Measurements from ENCODE around the gene PREX1. TPM values are rescaled to one million over a fixed set of nuclear protein-coding genes. Genes with fewer than 3 reads are reported as not detected.

PREX1 gene
- total RNA-seq, 1 experiment from 2014 or later: 20.0 TPM

GRCh38 chr20:48831718-48832404, 4.1 kb upstream of the PREX1 start:
- Histone ChIP-seq H3K27me3 (ENCODE audit: control insufficient read depth, insufficient read depth, low read length) (no peaks in the 10 kb centered on the region), H3K36me3 (ENCODE audit: control insufficient read depth, insufficient read depth, low read length) (no peaks in the 10 kb centered on the region), H3K4me1 (ENCODE audit: control insufficient read depth, insufficient read depth, low read length) (peaks cover 32% of the 10 kb centered on the region), H3K9me3 (ENCODE audit: control insufficient read depth, insufficient read depth, low read depth, low read length) (no peaks in the 10 kb centered on the region), H3K4me3 (ENCODE audit: low read depth in 2 of 2, low read length in 2 of 2) (no peak overlapping the region), H3K27ac (ENCODE audit: low read length) (peak overlapping the region; percentile 76)
- intact Hi-C loops (cut with micrococcal nuclease; ENCODE audit: unreplicated experiment) (no loop called here), in situ Hi-C loops (cut with HindIII; ENCODE audit: low pct_unique_long_range_greater_than_20kb, low sequenced_read_pairs) (no loop called here)
- TF ChIP-seq REST (IDR thresholded peaks at IDR 0.05; ENCODE audit: insufficient read depth in 1 of 2, low read depth in 2 of 2, low read length in 1 of 2) (no peak), POLR2AphosphoS5 (IDR thresholded peaks at IDR 0.05; ENCODE audit: low read depth, low read length) (no peak), SIN3A (IDR thresholded peaks at IDR 0.05; ENCODE audit: borderline replicate concordance, insufficient read depth, low read depth, low read length) (no peak), TCF7L2 (IDR thresholded peaks at IDR 0.05; ENCODE audit: low read depth, low read length) (no peak)
- TF ChIP-seq, protein P1, sequence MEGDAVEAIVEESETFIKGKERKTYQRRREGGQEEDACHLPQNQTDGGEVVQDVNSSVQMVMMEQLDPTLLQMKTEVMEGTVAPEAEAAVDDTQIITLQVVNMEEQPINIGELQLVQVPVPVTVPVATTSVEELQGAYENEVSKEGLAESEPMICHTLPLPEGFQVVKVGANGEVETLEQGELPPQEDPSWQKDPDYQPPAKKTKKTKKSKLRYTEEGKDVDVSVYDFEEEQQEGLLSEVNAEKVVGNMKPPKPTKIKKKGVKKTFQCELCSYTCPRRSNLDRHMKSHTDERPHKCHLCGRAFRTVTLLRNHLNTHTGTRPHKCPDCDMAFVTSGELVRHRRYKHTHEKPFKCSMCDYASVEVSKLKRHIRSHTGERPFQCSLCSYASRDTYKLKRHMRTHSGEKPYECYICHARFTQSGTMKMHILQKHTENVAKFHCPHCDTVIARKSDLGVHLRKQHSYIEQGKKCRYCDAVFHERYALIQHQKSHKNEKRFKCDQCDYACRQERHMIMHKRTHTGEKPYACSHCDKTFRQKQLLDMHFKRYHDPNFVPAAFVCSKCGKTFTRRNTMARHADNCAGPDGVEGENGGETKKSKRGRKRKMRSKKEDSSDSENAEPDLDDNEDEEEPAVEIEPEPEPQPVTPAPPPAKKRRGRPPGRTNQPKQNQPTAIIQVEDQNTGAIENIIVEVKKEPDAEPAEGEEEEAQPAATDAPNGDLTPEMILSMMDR (IDR thresholded peaks at IDR 0.05): no peak
- DNase-seq (ENCODE audit: low read depth, low spot score): no peak
- CTCF ChIA-PET: no interaction called here
- peak; percentile 59 for ATAC-seq
- BruUV-seq (replicated peaks): no TSS peak
- POLR2A ChIA-PET: no interaction called here

DNA sequence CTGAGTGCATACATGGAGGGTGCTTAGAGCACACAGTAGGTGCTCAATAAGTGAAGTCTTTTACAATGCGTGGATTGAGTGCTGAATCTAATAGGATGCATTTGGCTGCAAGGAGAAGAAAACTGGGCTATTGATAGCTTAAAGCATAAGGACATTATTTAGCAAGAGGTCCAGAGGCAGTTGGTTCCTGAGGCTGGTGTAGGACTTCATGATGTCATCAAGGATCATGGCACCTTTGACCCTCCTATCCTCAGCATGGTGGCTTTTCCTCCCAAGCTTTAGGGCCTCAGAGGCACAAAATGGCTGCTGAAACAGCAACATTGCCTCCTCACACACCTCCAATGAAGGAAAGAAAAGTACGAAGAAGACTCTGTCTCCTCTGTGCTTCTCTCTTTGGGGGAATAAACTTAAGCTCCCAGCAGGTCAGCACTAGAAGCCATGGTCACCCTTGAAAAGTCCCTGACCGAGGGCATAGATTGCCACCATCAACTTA, 3.1 kb upstream of the PREX1 start:
- intact Hi-C loops (cut with micrococcal nuclease; ENCODE audit: unreplicated experiment) (no loop called here), in situ Hi-C loops (cut with HindIII; ENCODE audit: low pct_unique_long_range_greater_than_20kb, low sequenced_read_pairs) (no loop called here)
- DNase-seq (ENCODE audit: low read depth, low spot score) (no peak), ATAC-seq (no peak)
- Histone ChIP-seq H3K9me3 (ENCODE audit: control insufficient read depth, insufficient read depth, low read depth, low read length) (no peaks in the 10 kb centered on the region), H3K27ac (ENCODE audit: low read length) (peak overlapping the region; percentile 76), H3K27me3 (ENCODE audit: control insufficient read depth, insufficient read depth, low read length) (no peaks in the 10 kb centered on the region), H3K4me3 (ENCODE audit: low read depth in 2 of 2, low read length in 2 of 2) (no peak overlapping the region), H3K36me3 (ENCODE audit: control insufficient read depth, insufficient read depth, low read length) (no peaks in the 10 kb centered on the region), H3K4me1 (ENCODE audit: control insufficient read depth, insufficient read depth, low read length) (peaks cover 38% of the 10 kb centered on the region)
- CTCF ChIA-PET: no interaction called here
- POLR2A ChIA-PET: interaction anchor here (0.7 kb wide), 1 partner anchor 388 kb away, joined by 3 read pairs; no protein-coding TSS in a partner anchor
- no peak for TF ChIP-seq SIN3A (IDR thresholded peaks at IDR 0.05; ENCODE audit: borderline replicate concordance, insufficient read depth, low read depth, low read length)
- TF ChIP-seq POLR2AphosphoS5 (IDR thresholded peaks at IDR 0.05; ENCODE audit: low read depth, low read length): no peak
- TF ChIP-seq, protein P1 (IDR thresholded peaks at IDR 0.05): no peak
- no peak for TF ChIP-seq REST (IDR thresholded peaks at IDR 0.05; ENCODE audit: insufficient read depth in 1 of 2, low read depth in 2 of 2, low read length in 1 of 2)
- BruUV-seq (replicated peaks): no TSS peak

Measured in Panc1 (cell line).